RCC 7860 (cell line): ENCODE data around the gene PTEN.
"Not testable (repeated sequence)": the region's sequence is repeated elsewhere in the genome, so short reads cannot be mapped to it uniquely, and the experiment has no call there.

ENCODE experiments used
- DNase-seq: peaks from one replicate; pipeline ENCODE4 v3.0.0-alpha.2; 2015; ENCODE audit warnings: low spot score
- FAIRE-seq: peaks from 2 replicates; lab custom pipeline; 2012; peaks lifted over from hg19 to GRCh38; lab: Jason Lieb, UNC

Gene PTEN

GRCh38 chr10:87868277-87868676 lies 4.9 kb downstream of the PTEN start:
- FAIRE-seq (no peak), DNase-seq (no peak)

- DNase-seq, FAIRE-seq: not testable (repeated sequence)
Observed at GRCh38 chr10:87869139-87869538, 5.7 kb downstream of the PTEN start.

GRCh38 chr10:87869773-87870551 lies 6.5 kb downstream of the PTEN start:
- DNase-seq (no peak), FAIRE-seq (peak; percentile 69)

- no peak for FAIRE-seq
- no peak for DNase-seq
Observed at GRCh38 chr10:87872828-87873227, 9.4 kb downstream of the PTEN start.

- peak; percentile 25 for FAIRE-seq
Observed at GRCh38 chr10:87873656-87874055, 10.2 kb downstream of the PTEN start.

GRCh38 chr10:87875929-87876571 lies 12.6 kb downstream of the PTEN start:
- FAIRE-seq (peak; percentile 67), DNase-seq (no peak)

More at GRCh38 chr10:87873656-87874055, 10.2 kb downstream of the PTEN start:
- DNase-seq, result no peak

- no peak for FAIRE-seq
- no peak for DNase-seq
Observed at GRCh38 chr10:87878664-87879459, 15.4 kb downstream of the PTEN start.

- FAIRE-seq, result no peak
Observed at GRCh38 chr10:87880336-87880735, 16.9 kb downstream of the PTEN start.

GRCh38 chr10:87881373-87882059 lies 18.1 kb downstream of the PTEN start:
- not testable (repeated sequence) for DNase-seq, FAIRE-seq

More at GRCh38 chr10:87880336-87880735, 16.9 kb downstream of the PTEN start:
- no peak for DNase-seq

GRCh38 chr10:87882555-87883294 lies 19.3 kb downstream of the PTEN start:
- DNase-seq, result no peak
- FAIRE-seq, result peak; percentile 36

GRCh38 chr10:87886635-87887034 lies 23.2 kb downstream of the PTEN start:
- FAIRE-seq (no peak), DNase-seq (no peak)

- FAIRE-seq, result no peak
- DNase-seq, result no peak
Observed at GRCh38 chr10:87887146-87887545, 23.7 kb downstream of the PTEN start.

GRCh38 chr10:87887548-87888289 lies 24.3 kb downstream of the PTEN start:
- FAIRE-seq, result no peak
- DNase-seq, result no peak

- DNase-seq (no peak), FAIRE-seq (no peak)
Observed at GRCh38 chr10:87895430-87895829, 32.0 kb downstream of the PTEN start.

GRCh38 chr10:87896216-87896615 lies 32.8 kb downstream of the PTEN start:
- DNase-seq, result no peak
- no peak for FAIRE-seq

GRCh38 chr10:87897957-87898356 lies 34.5 kb downstream of the PTEN start:
- DNase-seq, FAIRE-seq: not testable (repeated sequence)

- not testable (repeated sequence) for FAIRE-seq, DNase-seq
Observed at GRCh38 chr10:87903396-87903795, 40.0 kb downstream of the PTEN start.

GRCh38 chr10:87913156-87913921 lies 49.9 kb downstream of the PTEN start:
- FAIRE-seq, result no peak
- DNase-seq, result no peak

- DNase-seq, result no peak
Observed at GRCh38 chr10:87915406-87915805, 52.0 kb downstream of the PTEN start.

More at GRCh38 chr10:87915406-87915805, 52.0 kb downstream of the PTEN start:
- FAIRE-seq, result no peak
